ENCODE measurements around the gene GPNMB. TPM values are rescaled to one million over a fixed set of nuclear protein-coding genes. Genes with fewer than 3 reads are reported as not detected.

The GPNMB gene
- total RNA-seq, 1 experiment from 2014 or later: 1.2 TPM

DNA sequence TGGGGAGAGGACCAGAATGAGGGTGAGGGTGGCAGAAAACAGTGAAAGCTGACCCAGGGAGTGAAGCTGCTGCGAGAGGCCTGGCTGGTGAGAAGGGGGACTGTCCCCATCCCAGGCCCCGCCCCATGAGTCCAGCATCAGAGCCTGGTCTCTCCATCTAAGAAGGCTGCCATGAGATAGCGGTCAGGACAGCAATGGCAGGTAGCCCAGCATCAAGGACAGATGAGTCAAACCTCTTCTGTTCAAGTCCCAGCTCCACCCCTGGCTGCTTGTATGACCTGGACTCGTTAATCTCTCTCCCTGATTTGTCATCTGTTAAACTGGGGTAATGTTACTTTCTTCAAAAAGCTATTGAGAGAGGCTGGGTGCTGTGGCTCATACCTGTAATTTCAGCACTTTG, 22.2 kb downstream of the GPNMB start:
- Histone ChIP-seq H3K36me3 (replicated peaks; ENCODE audit: control insufficient read depth, insufficient read depth, low read length) (no peaks in the 10 kb centered on the region), H3K4me3 (ENCODE audit: insufficient read depth, low read depth, low read length) (no peak overlapping the region), H3K27me3 (ENCODE audit: control insufficient read depth, insufficient read depth, low read length) (no peaks in the 10 kb centered on the region; the same call in 1 of the 2 replicates)
- DNase-seq: no peak

DNA sequence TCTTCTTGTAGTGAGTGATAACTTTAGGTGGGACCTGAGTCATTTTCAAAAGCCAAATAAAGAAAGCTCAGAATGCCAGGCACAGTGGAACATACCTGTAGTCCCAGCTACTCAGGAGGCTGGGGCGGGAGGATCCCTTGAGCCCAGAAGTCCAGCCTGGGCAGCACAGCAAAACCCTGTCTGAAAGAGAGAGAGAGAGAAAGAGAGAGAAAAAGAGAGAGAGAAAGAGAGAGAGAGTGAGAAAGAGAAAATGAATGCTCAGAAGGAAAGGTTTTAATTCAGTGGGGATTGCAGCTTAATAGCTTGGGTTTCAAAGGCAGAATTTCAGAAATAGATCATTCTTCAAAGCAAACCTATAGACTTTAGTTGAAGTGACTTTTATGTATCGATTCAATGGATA, 25.7 kb downstream of the GPNMB start:
- Histone ChIP-seq H3K36me3 (replicated peaks; ENCODE audit: control insufficient read depth, insufficient read depth, low read length) (no peaks in the 10 kb centered on the region), H3K27me3 (ENCODE audit: control insufficient read depth, insufficient read depth, low read length) (no peaks in the 10 kb centered on the region; the same call in 1 of the 2 replicates), H3K4me3 (ENCODE audit: insufficient read depth, low read depth, low read length) (no peak overlapping the region)
- no peak for DNase-seq

DNA sequence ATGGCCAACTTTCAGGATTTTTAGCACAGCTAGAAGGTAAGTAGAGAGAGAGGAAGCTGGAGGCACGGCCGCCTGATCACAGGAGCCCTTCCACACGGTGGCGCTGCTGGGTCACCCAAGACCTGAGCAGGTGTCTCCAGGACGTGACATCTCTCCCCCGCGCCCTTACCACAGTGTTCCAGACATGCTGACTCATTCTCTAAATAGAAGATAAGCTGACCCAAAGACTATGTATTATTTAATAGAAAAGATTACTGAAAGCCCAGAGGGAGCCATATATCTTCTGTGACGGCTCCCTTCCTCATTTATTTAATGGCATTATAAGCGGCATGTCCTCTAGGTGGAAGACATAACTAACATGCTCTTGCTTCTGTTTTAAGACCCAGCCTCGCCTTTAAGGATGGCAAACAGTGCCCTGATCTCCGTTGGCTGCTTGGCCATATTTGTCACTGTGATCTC, 26.6 kb downstream of the GPNMB start:
- no peaks in the 10 kb centered on the region; the same call in 1 of the 2 replicates for H3K27me3 ChIP-seq (ENCODE audit: control insufficient read depth, insufficient read depth, low read length)
- no peaks in the 10 kb centered on the region for H3K36me3 ChIP-seq (replicated peaks; ENCODE audit: control insufficient read depth, insufficient read depth, low read length)
- peak; percentile 73 for DNase-seq
- H3K4me3 ChIP-seq (ENCODE audit: insufficient read depth, low read depth, low read length): no peak overlapping the region

DNA sequence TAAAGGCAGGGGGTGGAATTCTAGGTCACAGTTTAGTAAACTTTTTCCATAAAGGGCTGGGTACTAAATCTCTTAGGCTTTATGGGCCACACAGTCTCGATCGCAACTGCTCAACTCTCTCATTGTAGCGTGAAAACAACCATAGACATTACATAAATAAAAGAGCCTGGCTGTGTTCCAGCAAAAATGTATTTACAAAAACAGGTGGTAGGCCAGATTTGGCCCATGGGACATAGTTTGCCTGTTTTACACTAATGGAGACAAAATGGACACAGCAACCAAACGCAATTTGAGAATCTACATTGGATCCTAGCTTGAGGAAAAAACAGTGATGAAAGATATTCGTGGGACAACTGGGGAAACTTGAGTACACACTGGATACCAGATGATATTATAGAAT, 29.3 kb downstream of the GPNMB start:
- Histone ChIP-seq H3K36me3 (replicated peaks; ENCODE audit: control insufficient read depth, insufficient read depth, low read length) (no peaks in the 10 kb centered on the region), H3K27me3 (ENCODE audit: control insufficient read depth, insufficient read depth, low read length) (no peaks in the 10 kb centered on the region; the same call in 1 of the 2 replicates), H3K4me3 (ENCODE audit: insufficient read depth, low read depth, low read length) (no peak overlapping the region)
- no peak for DNase-seq

DNA sequence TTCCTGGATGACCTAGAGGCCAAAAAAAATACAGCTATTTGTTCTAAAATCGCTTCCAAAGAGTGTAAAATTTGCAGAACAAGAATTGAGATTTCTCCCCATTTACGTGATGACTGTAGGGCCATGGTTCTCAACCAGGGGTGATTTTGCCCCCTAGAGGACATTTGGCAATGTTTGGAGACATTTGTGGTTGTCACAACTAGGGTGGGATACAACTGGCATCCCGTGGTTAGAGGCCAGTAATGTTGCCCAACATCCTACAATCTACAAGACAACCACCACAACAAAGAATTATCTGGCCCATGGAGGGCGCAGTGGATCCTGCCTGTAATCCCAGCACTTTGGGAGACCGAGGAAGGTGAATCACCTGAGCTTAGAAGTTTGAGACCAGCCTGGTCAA, 29.8 kb downstream of the GPNMB start:
- Histone ChIP-seq H3K27me3 (ENCODE audit: control insufficient read depth, insufficient read depth, low read length) (no peaks in the 10 kb centered on the region; the same call in 1 of the 2 replicates), H3K36me3 (replicated peaks; ENCODE audit: control insufficient read depth, insufficient read depth, low read length) (no peaks in the 10 kb centered on the region), H3K4me3 (ENCODE audit: insufficient read depth, low read depth, low read length) (no peak overlapping the region)
- DNase-seq: no peak

DNA sequence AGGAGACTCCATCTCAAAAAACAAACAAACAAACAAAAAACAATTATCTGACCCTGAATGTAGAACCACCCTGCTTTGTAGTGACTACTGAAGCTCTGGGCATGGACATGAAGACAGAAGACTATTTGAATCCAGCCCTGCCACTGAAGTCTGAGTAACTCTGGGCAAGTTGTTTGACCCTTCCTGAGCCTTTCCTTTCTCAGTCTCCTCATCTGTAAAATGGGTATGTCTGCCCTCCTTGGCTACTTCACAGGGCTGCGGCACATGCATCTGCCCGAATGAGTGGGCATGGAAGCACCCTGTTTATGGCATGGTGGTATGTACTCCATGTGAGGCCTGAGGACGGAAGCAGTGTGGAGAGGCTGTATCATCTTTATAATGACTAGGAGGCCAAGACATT, 30.4 kb downstream of the GPNMB start:
- DNase-seq: no peak
- H3K36me3 ChIP-seq (replicated peaks; ENCODE audit: control insufficient read depth, insufficient read depth, low read length): no peaks in the 10 kb centered on the region
- no peaks in the 10 kb centered on the region; the same call in 1 of the 2 replicates for H3K27me3 ChIP-seq (ENCODE audit: control insufficient read depth, insufficient read depth, low read length)
- H3K4me3 ChIP-seq (ENCODE audit: insufficient read depth, low read depth, low read length): no peak overlapping the region

DNA sequence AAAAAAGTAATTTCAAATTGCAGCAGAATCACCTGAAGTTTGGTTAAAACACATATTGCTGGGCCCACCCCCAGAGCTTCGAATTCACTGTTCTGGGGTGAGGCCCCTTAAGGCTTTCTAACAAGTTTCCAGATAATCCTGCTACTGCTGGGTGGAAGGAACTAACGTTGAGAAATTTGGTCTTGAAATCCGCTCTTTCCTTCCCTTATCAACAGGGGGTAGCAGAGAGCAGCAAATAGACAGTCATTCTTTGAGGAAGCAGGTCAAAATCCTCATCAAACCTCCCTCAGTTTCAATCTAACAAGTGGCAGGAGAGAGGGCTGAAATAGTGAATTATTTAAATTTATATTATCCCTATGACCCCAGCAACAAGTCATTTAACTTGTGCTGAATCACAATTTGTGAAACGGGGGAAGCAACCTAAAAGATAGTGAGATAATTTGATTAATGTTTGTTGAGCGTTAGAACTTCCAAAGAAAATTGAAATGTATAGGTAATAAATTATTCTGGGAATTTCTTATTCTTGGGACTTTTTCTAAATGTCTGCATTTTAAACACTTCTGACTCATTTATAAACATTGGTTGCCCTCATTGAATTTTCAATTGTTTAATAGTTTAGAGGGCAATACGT, 30.9 kb downstream of the GPNMB start:
- peak; percentile 67 for DNase-seq
- no peaks in the 10 kb centered on the region for H3K36me3 ChIP-seq (replicated peaks; ENCODE audit: control insufficient read depth, insufficient read depth, low read length)
- H3K27me3 ChIP-seq (ENCODE audit: control insufficient read depth, insufficient read depth, low read length): no peaks in the 10 kb centered on the region; the same call in 1 of the 2 replicates
- H3K4me3 ChIP-seq (ENCODE audit: insufficient read depth, low read depth, low read length): no peak overlapping the region

DNA sequence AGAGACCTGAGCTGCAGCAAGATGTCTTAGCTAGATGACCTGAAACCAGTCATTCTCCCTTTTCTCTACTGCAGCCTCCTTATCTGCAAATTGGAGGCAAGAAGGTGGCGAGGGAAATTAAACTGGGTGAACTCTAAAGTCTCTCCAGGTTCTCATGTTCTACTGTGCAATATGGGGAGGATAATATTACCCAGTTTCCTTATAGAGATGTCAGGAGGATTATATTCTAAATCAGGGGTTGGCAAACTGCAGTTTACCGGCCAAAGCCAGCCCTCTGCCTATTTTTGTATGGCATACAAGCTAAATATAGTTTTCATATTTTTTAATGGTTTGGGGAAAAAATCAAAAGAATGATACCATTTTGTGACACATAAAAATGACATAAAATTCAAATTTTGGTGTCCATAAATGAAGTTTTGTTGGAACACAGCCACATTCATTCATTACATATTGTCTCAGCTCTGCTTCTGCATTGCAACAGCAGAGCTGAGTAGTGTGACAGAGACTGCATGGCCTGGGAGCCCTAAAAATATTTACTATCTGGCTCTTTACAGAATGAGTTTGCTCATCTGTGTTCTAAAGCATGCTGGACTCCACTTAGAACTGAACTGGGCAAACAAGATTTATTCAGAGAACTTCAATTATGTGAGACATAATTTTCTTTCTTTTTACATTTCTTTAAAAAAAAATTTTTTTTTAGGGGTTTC, 33.4 kb downstream of the GPNMB start:
- no peak overlapping the region for H3K4me3 ChIP-seq (ENCODE audit: insufficient read depth, low read depth, low read length)
- no peaks in the 10 kb centered on the region for H3K36me3 ChIP-seq (replicated peaks; ENCODE audit: control insufficient read depth, insufficient read depth, low read length)
- no peak for DNase-seq
- H3K27me3 ChIP-seq (ENCODE audit: control insufficient read depth, insufficient read depth, low read length): no peaks in the 10 kb centered on the region

DNA sequence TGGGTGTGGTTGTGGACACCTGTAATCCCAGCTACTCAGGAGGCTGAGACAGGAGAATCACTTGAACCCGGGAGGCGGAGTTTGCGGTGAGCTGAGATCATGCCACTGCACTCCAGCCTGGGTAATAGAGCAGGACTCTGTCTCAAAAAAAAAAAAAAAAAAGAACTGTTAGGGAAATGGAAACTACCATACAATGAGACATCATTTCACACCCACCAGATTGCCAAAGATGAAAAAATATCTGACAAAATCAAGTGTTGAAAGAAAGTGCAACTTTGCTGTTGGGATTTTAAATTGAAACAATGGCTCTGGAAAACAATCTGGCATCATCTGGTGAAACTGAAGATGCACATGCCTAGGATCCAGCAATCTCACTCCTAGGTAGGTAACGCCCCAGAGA, 36.5 kb downstream of the GPNMB start:
- no peak for DNase-seq
- Histone ChIP-seq H3K4me3 (ENCODE audit: insufficient read depth, low read depth, low read length) (no peak overlapping the region), H3K36me3 (replicated peaks; ENCODE audit: control insufficient read depth, insufficient read depth, low read length) (no peaks in the 10 kb centered on the region), H3K27me3 (ENCODE audit: control insufficient read depth, insufficient read depth, low read length) (no peaks in the 10 kb centered on the region)

DNA sequence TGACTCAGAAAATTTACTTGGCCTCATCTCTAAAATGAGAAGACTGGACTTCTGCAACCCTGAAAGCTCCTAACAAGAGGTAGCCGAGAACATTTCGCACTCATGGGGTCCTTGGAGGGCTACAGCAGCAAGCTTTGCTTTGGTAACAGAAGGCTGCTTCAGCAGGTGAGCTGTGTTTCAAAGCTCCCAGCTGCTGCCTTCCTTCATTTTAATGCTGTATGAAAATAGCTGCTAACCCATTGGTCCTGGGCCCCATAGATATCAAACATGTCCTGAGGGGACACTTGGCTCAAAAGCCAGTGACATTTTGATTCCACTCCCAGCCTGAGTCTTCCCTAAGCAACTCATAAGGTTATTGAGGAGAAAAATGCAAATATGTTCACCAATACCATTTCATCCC, 38.3 kb downstream of the GPNMB start:
- Histone ChIP-seq H3K4me3 (ENCODE audit: insufficient read depth, low read depth, low read length) (no peak overlapping the region), H3K27me3 (ENCODE audit: control insufficient read depth, insufficient read depth, low read length) (no peaks in the 10 kb centered on the region), H3K36me3 (replicated peaks; ENCODE audit: control insufficient read depth, insufficient read depth, low read length) (no peaks in the 10 kb centered on the region)
- no peak for DNase-seq

DNA sequence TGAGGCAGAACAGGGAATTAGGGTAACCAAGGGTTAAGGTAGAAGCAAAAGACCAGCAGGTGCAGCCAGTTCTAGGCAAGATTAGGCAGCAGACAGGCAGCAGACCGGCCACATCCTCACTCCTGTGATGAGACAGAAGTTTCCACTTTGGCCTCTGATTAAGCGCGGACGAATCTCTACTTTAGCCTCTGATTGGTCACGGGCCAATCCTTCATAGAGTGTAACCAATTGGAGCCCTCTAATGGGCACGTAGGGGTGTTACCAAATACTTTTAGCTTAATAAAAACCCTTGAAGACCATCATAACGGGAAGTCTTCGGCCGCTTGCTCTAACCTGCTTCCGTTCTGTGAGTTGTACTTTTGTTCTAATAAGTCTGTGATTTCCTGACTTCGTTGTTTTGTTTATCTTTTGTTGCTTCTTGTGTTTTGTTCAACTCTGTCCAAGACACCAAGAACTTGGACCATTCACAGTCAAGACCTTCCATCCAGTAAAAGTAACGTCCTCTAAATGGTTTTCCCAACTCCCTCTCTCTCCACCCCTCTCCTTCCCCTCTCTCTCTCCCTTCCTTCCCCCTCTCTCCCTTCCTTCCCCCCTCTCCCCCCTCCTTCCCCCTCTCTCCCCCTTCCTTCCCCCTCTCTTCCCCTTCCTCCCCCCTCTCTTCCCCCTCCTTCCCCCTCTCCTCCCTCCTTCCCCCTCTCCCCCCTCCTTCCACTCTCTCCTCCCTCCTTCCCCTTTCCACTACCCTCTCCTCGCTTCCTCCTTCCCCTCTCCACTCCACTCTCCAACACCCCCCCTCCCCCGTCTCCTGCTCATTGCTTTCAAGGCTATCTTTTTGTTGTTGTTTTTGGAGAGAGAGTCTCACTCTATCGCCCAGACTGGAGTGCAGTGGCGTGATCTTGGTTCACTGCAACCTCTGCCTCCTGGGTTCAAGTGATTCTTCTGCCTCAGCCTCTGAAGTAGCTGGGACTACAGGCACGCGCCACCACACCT, 39.4 kb downstream of the GPNMB start:
- Histone ChIP-seq H3K4me3 (ENCODE audit: insufficient read depth, low read depth, low read length) (no peak overlapping the region), H3K27me3 (ENCODE audit: control insufficient read depth, insufficient read depth, low read length) (no peaks in the 10 kb centered on the region)
- peak; percentile 44 for DNase-seq

DNA sequence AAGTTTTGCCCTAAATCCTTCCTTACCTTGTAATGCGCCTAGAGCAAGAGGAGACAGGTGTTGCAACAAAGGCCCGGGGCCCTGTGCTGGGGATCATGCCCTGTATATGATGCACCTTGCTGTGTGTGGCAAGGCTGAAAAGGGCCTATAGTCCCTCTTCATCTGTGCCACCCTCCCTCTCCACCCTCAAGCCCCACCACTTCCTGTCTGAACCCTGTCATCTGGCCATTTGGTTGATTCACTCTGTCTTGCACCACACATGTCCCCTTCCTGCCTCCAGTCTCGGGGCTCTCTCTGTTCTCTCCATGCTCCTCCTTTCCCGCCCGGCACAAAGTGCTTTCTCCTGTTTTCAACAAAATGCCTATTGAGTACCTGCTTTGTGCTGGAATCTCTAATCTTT, 41.0 kb downstream of the GPNMB start:
- DNase-seq: no peak
- H3K36me3 ChIP-seq (replicated peaks; ENCODE audit: control insufficient read depth, insufficient read depth, low read length): no peaks in the 10 kb centered on the region
- H3K4me3 ChIP-seq (ENCODE audit: insufficient read depth, low read depth, low read length): no peak overlapping the region
- no peaks in the 10 kb centered on the region for H3K27me3 ChIP-seq (ENCODE audit: control insufficient read depth, insufficient read depth, low read length)

More for the DNA sequence above, 39.4 kb downstream of the GPNMB start:
- H3K36me3 ChIP-seq (replicated peaks; ENCODE audit: control insufficient read depth, insufficient read depth, low read length): no peaks in the 10 kb centered on the region

DNA sequence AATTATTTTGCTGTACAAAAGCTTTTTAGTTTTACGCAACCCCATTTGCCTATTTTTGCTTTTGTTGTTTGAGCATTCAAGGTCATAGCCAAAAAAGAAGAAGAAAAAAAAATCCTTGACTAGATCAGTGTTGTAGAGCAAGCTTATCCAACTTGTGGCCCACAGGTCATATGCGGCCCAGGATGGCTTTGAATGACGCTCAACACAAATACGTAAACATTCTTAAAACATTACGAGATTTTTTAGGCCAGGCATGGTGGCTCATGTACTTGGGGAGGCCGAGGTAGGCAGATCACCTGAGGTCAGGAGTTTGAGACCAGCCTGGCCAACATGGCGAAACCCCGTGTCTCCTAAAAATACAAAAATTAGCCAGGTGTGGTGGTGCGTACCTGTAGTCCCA, 44.4 kb downstream of the GPNMB start:
- no peaks in the 10 kb centered on the region for H3K27me3 ChIP-seq (ENCODE audit: control insufficient read depth, insufficient read depth, low read length)
- H3K36me3 ChIP-seq (replicated peaks; ENCODE audit: control insufficient read depth, insufficient read depth, low read length): no peaks in the 10 kb centered on the region
- DNase-seq: no peak
- H3K4me3 ChIP-seq (ENCODE audit: insufficient read depth, low read depth, low read length): no peak overlapping the region

DNA sequence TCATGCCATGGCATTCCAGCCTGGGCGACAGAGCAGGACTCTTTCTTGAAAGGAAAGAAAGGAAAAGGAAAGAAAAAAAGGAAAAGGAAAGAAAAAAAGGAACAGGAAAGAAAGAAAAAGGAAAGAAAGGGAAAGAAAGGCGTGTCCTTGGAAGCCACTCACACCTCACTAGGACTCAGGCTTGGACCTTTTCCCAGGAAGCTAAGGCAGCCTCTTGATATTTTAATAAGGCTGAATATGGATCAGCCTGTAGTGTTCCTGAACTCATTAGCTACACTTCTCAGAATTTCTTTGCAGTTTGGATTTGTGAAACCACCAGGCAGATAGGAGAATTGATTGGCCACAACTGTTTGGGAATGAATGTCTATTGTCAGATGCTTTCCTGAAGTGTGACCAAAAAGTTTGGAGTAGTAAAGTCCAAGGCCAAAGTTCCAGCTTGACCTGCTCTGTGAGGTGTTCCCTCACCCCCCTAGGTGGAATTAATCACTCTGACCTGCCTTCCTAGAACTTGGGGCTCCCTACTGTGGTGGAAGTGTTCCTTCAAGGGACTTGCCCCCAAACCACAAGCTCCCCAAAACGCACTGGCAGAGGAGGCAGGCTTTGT, 45.5 kb downstream of the GPNMB start:
- Histone ChIP-seq H3K27me3 (ENCODE audit: control insufficient read depth, insufficient read depth, low read length) (no peaks in the 10 kb centered on the region), H3K36me3 (replicated peaks; ENCODE audit: control insufficient read depth, insufficient read depth, low read length) (no peaks in the 10 kb centered on the region), H3K4me3 (ENCODE audit: insufficient read depth, low read depth, low read length) (no peak overlapping the region)
- no peak for DNase-seq
